Measurements from ENCODE around the gene INVS. TPM values are rescaled to one million over a fixed set of nuclear protein-coding genes. Genes with fewer than 3 reads are reported as not detected.

INVS gene
- total RNA-seq, 4 donors from 2014 or later: 22.1 to 56.9 (median 37.3) TPM

GRCh38 chr9:100112677-100113336, 13.8 kb downstream of the INVS start:
- no peaks in the 10 kb centered on the region for H3K27me3 ChIP-seq
- no peaks in the 10 kb centered on the region for H3K9me3 ChIP-seq
- TF ChIP-seq CTCF (IDR thresholded peaks at IDR 0.05) (no peak), POLR2A (IDR thresholded peaks at IDR 0.05) (no peak)
- H3K36me3 ChIP-seq: peaks cover 0 to 7% (median 0%) of the 10 kb centered on the region in 3 donors
- no peaks in the 10 kb centered on the region for H3K4me1 ChIP-seq
- H3K4me3 ChIP-seq: no peak overlapping the region
- H3K27ac ChIP-seq: no peak overlapping the region
- DNase-seq: no peak

- Histone ChIP-seq H3K27ac (no peak overlapping the region), H3K27me3 (no peaks in the 10 kb centered on the region), H3K9me3 (no peaks in the 10 kb centered on the region), H3K4me1 (no peaks in the 10 kb centered on the region), H3K36me3 (peaks cover 0 to 4% (median 0%) of the 10 kb centered on the region in 3 donors), H3K4me3 (no peak overlapping the region)
- TF ChIP-seq POLR2A (IDR thresholded peaks at IDR 0.05) (no peak), CTCF (IDR thresholded peaks at IDR 0.05) (no peak)
- no peak for DNase-seq
These were observed 18.3 kb downstream of the INVS start for GRCh38 chr9:100117316-100117715.

- H3K27ac ChIP-seq: no peak overlapping the region
- TF ChIP-seq POLR2A (IDR thresholded peaks at IDR 0.05) (no peak), CTCF (IDR thresholded peaks at IDR 0.05) (no peak)
- peaks cover 0 to 4% (median 0%) of the 10 kb centered on the region in 3 donors for H3K36me3 ChIP-seq
- H3K27me3 ChIP-seq: no peaks in the 10 kb centered on the region
- DNase-seq: no peak
- H3K9me3 ChIP-seq: no peaks in the 10 kb centered on the region
- H3K4me3 ChIP-seq: no peak overlapping the region
- no peaks in the 10 kb centered on the region for H3K4me1 ChIP-seq
These were observed 21.2 kb downstream of the INVS start for GRCh38 chr9:100120286-100120685.

GRCh38 chr9:100125236-100125635, 26.2 kb downstream of the INVS start:
- no peaks in the 10 kb centered on the region for H3K27me3 ChIP-seq
- H3K4me1 ChIP-seq: no peaks in the 10 kb centered on the region
- no peaks in the 10 kb centered on the region for H3K9me3 ChIP-seq
- H3K4me3 ChIP-seq: no peak overlapping the region
- H3K27ac ChIP-seq: no peak overlapping the region
- TF ChIP-seq POLR2A (IDR thresholded peaks at IDR 0.05): no peak
- no peak for TF ChIP-seq CTCF (IDR thresholded peaks at IDR 0.05)
- DNase-seq: no peak
- H3K36me3 ChIP-seq: peaks cover 0 to 4% (median 0%) of the 10 kb centered on the region in 3 donors

GRCh38 chr9:100125910-100126309, 26.9 kb downstream of the INVS start:
- Histone ChIP-seq H3K27ac (no peak overlapping the region), H3K4me1 (no peaks in the 10 kb centered on the region), H3K4me3 (no peak overlapping the region), H3K9me3 (no peaks in the 10 kb centered on the region), H3K36me3 (peaks cover 0 to 4% (median 0%) of the 10 kb centered on the region in 3 donors), H3K27me3 (no peaks in the 10 kb centered on the region)
- no peak for DNase-seq
- TF ChIP-seq CTCF (IDR thresholded peaks at IDR 0.05) (no peak), POLR2A (IDR thresholded peaks at IDR 0.05) (no peak)
